GM19023 (cell line): ENCODE results near the gene TRPM2.

Experiments used
- ATAC-seq: cut with Tn5 transposase; IDR thresholded peaks from one replicate; pipeline ENCODE4 v1.9.1; 2021; ENCODE audit warnings: mild to moderate bottlenecking, moderate library complexity; ENCODE audit not compliant: unreplicated experiment

TRPM2 gene

GRCh38 chr21:44353191-44353970, at the start of gene TRPM2:
Gene TRPM2 (plus strand): TSS chr21:44353621. CDS start chr21:44353701, 80 bp downstream.
- ATAC-seq: no peak

- no peak for ATAC-seq
Observed at GRCh38 chr21:44304011-44304616, 49.3 kb upstream of the TRPM2 start.

GRCh38 chr21:44304877-44305293, 48.5 kb upstream of the TRPM2 start:
- no peak for ATAC-seq

GRCh38 chr21:44305691-44306090, 47.7 kb upstream of the TRPM2 start:
- ATAC-seq: no peak

- no peak for ATAC-seq
Observed at GRCh38 chr21:44306936-44307704, 46.3 kb upstream of the TRPM2 start.

- no peak for ATAC-seq
Observed at GRCh38 chr21:44310628-44311507, 42.6 kb upstream of the TRPM2 start.

GRCh38 chr21:44312089-44312488, 41.3 kb upstream of the TRPM2 start:
- no peak for ATAC-seq

GRCh38 chr21:44312716-44313115, 40.7 kb upstream of the TRPM2 start:
- no peak for ATAC-seq

- ATAC-seq: no peak
Observed at GRCh38 chr21:44313451-44313850, 40.0 kb upstream of the TRPM2 start.

- ATAC-seq: no peak
Observed at GRCh38 chr21:44314128-44314527, 39.3 kb upstream of the TRPM2 start.

GRCh38 chr21:44314561-44314960, 38.9 kb upstream of the TRPM2 start:
- no peak for ATAC-seq

GRCh38 chr21:44315691-44316203, 37.7 kb upstream of the TRPM2 start:
- no peak for ATAC-seq

GRCh38 chr21:44316277-44316900, 37.0 kb upstream of the TRPM2 start:
- ATAC-seq: no peak

GRCh38 chr21:44317241-44317782, 36.1 kb upstream of the TRPM2 start:
- ATAC-seq: no peak

- ATAC-seq: no peak
Observed at GRCh38 chr21:44317871-44318270, 35.5 kb upstream of the TRPM2 start.

- no peak for ATAC-seq
Observed at GRCh38 chr21:44318489-44319285, 34.7 kb upstream of the TRPM2 start.

- ATAC-seq: no peak
Observed at GRCh38 chr21:44319407-44320065, 33.9 kb upstream of the TRPM2 start.

- no peak for ATAC-seq
Observed at GRCh38 chr21:44320847-44321246, 32.6 kb upstream of the TRPM2 start.
